GM18526 (cell line): ENCODE measurements around the gene ZNF302.
A peak's percentile ranks its signal among the peaks of the same experiment; 100 is the strongest.

Experiments used
- POLR2A ChIP-seq: IDR thresholded peaks from 3 replicates; pipeline ENCODE4 v1.6.1; 2011; ENCODE audit not compliant: insufficient read length; ENCODE audit errors: extremely low read depth

Gene ZNF302

DNA sequence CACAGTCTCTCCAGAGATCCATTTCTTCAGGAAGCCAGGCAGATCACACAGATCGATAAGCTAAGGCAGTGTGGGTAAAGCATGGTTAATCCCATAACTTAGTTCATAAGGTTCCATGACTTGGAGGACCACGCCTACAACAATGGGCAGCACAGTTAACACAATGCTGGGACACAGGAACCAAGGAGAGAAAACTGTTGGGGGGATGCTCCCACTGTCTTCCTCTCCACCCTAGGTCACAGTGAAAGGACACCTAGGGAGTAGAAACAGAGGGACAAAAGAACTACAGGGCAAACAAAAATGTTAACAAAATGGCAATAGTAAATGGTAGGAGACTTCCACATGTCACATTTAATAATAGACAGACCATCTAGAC is 35.8 kb downstream of the ZNF302 start:
- no peak for TF ChIP-seq POLR2A

DNA sequence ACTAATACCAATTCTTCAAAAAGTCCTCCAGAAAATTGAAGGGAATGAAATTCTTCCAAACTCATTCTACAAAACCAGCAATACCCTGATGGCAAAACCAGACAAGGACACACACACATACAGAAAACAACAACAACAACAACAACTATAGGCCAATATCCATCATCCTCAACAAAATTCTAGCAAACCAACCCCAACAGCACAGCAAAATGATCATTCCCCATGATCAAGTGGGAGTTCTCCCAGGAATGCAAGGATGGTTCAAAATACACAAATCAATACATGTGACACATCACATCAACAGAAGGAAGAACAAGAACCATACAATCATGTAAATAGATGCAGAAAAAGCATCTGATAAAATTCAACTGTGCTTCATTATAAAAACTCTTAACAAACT is 37.9 kb downstream of the ZNF302 start:
- TF ChIP-seq POLR2A, result no peak

DNA sequence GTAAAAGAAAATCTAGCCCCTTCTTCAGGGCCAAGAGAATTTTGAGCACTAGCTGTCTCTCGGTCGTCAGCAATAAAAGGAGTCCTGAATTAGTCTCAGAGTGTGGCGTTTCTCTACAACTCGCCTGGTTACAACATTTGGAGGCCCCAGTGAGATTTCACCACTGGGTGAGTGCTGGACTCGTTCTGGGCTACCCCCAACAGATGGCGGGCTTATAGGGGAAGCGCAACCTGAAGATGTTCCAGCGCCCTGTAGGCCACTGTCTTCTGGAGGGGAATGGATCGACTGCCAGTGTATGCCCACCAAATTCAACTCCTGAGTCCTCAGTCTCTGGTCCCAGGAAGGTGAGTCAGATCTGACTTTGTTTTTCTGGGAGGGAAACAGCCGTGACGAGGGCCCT is 44.9 kb downstream of the ZNF302 start:
- TF ChIP-seq POLR2A, result no peak

DNA sequence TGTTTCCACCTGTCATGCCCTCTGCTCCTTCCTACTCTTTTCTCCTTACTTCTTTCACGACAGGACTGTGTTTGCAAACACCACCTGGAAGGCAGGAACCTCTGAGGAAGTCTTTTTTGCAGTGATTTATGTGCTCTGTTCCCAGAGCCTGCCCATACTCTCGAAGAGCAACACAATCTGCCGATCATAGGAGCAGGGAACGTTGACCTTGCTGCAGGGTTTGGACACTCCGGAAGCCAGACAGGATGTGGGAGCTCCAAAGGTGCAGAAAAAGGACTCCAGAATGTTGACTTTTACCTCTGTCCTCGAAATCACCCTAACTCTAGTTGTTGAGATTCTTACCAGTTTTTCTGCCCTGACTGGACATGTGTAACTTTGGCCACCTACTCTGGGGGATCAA is 47.9 kb downstream of the ZNF302 start:
- TF ChIP-seq POLR2A, result no peak

DNA sequence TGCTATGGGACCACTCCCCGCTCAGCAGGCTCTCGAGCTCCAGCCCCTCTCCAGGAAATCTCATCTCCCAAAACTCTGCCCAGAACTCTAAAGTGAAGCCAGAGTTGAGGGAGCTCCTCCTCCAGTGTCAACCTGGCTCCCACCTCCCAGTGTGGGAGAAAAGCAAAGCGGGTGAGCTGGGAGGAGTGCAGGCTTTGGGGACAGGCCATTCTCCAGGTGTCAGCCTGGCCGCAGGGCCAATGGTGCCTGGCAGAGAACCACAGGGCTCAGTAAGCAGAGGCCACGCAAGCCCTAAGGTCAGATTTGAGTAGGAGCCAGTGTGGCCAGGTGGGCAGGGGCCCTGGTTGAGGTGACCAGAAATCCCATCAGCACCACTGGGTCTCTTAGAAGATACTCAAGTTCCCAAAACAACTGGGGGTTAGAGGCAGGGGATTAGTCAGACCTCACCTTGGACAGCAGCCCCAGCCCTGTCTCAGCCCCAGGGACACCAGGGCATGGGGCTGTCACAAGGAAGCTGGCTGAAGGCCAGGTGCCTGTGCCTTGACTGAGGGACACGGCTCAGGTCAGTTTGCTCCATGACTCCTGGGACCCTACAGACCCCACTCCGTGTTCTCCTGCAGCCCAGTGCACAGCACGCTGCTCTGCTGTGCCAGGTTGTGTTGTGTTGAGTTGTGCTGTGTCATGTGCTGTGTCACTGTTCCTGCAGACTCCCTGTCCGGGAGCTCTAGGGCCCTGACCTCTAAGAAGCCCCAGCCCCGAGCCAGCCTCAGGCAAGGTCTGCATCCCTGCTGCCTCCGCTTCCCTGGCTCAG is 53.7 kb downstream of the ZNF302 start:
- no peak for TF ChIP-seq POLR2A

DNA sequence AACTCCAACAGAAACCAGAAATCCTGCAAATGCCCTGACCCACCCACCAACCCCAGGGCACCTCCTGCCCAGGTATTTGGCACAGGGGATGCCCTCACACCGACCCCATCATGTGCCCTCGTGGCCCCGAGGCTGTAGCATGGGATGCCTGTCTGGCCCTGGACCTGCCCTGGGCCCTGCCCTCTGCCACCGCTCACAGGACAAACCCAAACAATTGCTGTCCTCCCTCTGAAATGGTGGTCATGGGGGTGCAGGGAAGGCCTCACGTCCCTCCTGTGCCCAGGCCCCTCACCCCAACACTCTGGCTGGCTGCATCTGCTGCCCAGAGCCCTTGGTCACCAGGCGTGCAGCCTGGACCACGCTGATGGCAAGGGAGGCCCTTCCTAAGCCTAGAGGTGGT is 54.5 kb downstream of the ZNF302 start:
- no peak for TF ChIP-seq POLR2A

DNA sequence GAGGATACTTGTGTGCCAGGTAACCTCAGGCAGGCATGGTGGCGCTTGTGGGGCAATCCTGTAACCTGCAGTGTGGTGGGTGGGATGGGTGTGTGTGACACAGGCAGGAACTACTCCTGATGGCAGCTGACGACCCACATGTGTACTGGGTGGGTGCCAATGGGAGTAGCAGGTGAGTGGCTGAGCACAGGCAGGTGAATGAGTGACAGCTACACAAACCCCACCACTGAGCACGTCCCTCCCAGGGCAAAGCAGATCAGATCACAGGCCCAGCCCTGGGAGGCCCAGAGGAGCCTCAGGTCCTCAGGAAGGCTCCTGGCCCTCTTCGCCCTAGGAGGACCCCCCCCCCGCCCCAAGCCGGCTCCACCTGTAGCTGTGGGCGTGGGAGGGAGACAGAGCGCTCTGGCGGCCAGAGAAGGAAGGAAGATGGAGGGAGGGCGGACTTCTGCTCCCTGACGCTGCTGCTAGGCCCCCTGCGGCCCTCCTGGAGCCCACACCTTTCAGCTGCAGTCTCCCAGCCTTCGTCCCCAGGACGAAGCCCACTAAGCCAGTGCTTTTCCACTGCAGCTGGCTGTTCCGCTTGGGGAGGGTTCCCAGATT is 55.2 kb downstream of the ZNF302 start:
- TF ChIP-seq POLR2A, result no peak

DNA sequence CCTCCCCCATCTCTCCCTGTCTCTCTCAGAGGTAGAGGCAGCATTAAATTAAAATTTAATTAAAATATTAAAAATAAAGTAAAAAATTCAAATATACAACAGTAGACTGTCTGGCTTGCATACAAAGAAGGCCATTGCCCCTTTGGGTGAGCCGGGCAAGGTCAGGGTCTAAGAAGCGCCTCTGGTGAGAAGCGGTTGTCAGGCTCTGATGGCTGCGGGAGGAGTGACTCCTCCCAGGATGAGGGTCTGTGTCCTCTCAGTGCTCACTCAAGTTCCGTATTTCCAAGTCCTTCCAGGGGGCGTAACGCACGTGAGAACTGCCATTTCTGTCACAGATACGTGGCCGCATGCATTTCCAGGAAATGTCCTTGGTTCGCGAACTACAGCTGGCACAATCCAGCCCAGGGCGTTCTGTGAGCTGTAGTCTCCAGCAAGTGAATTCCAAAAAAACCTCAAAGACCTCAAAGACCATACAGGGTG is 55.8 kb downstream of the ZNF302 start:
- TF ChIP-seq POLR2A, result no peak

DNA sequence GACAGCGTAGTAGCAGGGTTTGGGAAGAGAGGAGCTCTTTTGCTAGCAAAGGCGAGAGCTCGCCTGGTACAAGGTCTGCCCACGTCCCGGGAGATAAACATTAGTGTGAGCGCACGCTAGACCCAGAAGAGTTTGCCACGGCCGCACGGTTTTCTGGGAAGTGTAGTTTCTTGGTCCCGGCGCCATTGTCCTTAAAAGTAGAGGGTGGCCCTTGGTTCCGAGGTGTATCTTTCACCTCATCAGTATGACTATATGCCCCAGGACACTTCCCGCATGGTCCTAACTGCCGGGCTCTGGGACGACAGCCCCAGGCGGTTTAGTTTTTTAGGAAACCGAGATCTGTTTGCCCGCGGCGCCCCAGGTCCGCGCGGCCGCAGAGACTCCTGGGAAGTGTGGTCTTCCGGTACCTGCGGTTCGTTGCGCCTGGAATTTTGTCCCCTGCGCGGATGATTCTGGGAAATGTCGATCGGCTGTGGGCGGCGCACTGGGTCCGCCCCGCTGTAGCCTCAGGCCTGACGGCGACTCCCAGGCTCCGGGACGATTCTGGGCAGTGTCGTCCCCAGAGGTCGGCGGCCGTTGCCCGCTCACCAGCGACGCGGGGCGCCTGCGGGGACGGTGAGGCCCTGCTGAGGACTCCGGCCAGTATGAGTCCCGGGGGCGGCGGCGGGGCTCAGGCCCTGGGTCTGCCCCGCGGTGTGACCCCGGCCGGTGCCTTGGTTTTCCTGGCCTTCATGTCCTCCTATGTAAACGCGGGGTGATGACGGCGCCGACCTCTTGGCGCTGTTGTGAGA is 56.5 kb downstream of the ZNF302 start, which contains the start of gene ZNF181:
ZNF181 (plus strand) TSS at position 498 of the 791 bp plus-strand sequence. CDS start 795 bp downstream, outside the sequence.
- TF ChIP-seq POLR2A, result peak; percentile 62

DNA sequence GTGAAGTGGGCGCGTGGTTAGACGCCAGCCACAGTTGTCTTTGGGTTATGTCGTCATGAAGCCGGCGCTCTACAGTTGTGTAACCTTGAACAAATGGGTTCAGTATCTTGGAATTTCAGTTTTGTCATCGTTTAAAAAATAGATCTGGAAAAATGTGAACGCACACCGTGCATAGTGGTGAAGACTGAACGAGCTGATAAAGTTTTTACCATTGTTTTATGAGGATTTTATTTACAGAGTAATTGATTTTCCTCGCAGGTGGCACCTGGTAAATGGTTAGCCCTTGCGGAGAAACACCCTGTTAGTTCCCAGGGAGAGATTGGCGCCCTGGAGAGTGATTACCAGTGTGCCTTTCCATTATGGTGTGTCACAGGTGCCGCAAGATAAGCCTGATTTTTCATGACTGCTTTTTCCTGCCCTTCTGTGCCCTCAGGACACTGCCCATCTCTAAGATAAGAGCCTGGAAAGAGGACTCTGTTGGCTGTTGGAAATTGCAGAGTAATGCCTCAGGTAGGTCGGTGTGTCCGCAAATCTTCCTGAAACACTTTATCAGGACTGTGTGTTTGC is 57.1 kb downstream of the ZNF302 start:
- TF ChIP-seq POLR2A, result no peak
